Cerebellar cortex (tissue), 1 donor: Measurements from ENCODE around the gene TMEM176A.

Source experiments
- DNase-seq: peaks from one replicate; pipeline ENCODE4 v3.0.0-alpha.2; 2015; ENCODE audit warnings: low spot score

Gene TMEM176A

DNA sequence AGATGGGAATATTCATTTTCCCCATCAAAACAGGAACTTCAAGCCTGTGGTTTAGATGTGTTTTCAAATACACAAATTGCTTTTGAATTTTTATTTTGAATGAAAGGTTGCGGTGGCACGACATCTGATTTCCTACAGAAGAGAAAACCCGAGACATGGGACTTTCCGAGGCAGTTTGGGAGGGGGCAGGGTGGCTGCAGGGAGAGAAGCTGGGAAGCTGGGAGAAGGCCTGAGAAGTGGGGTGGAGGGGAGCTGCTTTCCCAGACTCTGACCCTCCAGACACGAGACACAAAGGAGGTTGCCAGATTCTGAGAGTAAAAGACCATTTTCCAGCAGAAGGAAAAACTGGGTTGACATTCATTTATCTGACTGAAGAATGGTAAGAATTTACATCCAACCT, 19.6 kb downstream of the TMEM176A start:
- DNase-seq: no peak

DNA sequence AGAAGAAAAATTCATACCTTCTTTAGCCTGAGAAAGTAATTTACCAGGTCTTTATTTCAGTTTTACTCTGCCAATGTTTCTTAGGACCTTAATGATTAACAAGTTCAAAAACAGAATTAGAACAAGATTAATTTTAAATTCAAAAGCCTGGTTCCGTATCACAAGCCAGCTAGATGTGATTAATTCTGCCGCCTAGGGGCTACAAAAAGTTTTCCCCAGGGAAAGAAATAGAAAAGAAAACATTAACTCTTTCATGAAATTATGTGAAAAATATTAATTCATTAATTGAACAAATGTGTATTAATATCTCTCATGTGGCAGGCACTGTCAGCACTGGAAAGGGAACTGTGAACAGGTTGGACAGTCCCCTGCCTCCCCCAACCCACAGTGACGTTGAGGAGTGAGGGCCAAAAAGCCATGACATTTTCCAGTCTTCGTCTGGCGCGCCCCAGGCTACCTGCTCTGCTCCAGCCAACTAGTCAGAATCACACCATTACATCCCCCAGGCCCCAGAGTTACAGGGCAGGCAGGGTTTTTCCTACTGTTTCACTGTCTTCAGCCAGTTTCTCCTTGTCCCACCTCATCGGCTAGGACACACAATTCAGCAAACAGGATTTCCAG, 20.1 kb downstream of the TMEM176A start:
- DNase-seq: no peak

DNA sequence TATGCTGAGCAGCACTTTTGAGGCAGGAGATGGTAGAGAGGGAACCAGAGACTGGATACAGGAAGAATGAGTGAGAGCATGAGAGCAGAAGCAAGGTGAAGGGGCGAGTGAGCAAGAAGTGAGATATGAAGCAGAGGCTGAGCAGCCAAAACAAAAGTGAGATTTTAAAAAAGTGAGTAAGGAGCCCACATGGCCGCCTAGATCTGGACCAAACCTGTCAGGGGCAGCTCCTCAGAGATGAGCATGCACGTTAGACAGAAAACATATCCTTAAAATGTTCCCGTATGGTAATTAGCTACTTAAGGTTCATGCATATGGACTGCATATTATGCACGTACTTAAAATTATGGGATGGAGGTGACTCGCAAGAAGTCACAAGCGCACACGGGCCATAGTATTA, 22.5 kb downstream of the TMEM176A start:
- no peak for DNase-seq

DNA sequence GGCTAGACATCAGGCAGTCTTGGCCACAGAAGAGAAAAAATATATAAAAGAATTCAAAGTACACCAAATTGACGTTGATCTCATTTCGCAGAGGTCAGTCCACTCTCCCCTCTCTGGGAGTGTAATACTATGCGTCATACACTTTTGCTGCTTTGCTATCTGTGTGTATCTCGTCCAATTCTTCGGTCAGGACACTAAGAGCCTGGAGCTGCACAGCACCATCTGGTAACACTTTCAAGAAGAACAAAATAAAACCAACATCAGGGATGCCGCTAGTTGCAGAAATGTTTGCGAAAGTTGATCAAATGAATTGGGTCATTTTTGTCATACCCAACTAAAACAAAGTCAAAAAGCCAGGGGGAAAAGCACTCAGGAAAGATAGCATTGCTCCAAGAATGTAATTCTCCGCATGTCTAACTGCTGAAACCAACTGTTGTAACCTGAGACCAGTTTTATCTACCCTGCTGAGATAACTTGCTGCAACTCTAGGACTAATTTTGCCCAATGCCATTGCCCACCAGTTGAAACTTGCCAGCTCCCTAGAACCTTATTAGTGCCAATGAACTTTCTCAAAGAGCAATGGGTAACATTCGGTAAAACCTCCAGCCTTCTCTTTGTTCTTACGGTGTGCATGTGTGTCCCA, 23.0 kb downstream of the TMEM176A start:
- DNase-seq: no peak

DNA sequence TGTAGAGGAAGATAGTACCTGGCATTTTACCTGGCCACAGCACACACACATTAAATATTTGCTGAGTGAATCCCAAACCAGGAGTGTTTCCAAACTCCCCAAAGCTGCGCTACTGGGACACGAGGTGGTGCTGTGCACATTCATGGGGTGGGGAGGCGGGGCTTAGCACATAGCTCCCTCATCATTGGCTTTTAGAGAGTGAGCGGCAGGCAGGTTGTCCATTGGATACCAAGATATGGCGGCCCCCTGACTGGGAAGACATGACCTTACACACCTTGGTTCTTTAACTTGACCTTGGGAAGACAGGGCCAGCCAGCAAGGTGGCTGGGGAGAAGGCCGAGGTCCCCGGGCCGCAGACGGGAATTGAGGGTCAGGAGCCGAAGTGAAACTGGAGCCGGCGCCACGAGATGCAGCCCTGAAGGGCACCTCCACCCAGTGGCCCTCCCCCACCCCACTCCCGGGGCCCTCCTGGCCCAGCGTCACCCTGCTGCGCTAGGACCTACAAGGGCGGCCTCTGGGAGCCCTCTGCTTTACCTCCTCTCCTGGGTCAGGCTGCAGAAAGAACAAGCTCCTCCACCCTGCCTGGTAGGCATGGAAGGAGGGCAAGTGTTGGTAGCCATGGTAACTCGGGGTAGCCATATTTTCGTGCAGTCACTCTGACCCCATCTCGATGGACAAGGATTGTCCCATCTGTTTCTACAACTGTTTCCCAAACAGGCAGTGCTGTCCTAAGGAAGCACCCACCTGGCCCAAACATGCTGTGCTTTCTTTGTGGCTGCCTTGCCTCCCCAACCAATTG, 24.0 kb downstream of the TMEM176A start:
- no peak for DNase-seq

DNA sequence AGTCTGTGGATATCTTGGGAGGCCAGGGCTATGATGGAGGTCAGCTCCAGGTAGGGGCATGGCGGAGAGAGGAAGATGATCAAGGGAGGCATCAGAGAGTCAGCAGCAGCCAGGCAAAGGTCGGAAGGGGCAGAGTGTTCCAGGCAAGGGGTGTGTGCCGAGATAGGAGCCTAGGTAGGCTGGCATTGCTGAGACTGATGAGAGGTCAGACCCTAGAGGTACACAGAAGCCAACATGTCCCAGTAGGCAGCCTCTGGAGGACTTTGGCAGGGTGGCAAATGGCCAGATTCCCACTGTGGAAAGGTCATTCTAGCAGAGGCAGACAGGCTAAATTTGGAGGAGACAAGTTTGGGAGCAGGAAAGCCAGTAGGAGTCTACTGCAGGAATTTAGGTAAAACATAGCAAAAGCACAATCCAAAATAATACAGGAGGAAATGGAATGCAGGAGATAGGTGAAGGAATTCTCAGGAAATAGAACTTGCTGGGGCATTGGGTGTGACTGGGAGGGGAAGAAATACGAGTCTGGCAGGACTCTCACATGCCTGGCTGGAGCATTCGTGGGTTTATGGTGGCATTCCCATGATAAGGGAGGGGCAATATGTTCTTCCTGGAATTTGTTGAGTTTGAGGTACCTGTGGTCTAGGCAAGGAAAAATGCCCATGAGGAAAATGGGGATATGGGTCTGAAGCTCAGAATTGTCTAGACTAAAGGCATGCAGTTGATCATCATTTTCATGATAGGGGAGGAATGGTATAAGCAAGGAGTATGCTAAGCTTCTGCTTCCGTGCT, 25.7 kb downstream of the TMEM176A start:
- DNase-seq: no peak

DNA sequence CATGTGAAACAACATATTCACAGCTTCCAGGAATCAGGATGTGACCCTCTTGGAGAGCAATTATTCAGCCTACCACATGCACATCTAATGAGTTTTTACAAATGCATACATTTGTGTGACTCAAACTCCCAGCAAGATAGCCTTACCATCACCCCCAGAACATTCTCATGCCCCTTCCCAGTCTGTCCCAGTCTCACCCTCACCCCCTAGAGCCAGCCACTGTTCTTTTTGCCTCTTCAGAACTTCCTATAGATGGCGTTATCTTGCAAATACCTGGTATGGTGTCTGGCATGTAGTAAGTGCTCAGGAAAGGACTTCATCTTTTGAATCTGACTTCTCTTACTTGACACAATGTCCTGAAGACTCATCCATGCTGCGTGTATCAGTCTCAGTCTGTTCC, 27.8 kb downstream of the TMEM176A start:
- no peak for DNase-seq

DNA sequence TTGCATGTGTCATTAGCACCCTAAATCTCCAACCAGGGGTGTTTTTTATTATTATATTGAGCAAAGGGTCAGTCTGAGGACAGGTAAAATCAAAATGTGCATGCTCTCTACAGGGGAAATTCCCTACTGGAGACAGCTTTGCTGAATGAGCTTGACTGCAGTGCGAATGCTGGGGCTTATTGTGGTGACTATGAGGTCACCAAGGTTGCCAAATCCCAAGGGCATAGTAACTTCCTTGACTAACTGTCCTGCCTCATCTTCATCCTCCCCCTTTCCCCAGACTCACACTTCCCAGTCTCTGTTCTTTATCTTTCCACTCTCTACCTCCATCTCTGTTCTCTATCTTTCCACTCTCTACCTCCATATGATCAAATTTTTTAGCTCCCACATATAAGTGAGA, 28.9 kb downstream of the TMEM176A start:
- DNase-seq: no peak

DNA sequence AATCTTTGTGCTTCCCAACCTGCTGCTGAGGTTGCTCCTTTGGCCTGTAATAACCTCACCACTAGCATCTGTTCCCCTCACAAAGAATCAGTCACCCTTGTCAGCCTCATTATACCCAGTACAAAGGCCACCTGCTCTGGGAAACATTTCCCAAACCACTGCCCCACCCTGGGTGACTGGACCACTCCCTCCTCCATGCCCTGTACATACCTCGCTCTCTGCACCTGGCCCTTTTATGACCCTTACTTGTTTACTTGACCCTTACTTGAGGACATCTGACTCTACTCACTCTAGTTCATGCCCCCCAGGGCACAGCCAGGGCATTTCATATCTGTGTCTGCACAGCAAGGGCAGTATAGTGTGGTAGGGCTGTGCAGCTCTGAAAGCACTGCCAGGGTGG, 30.4 kb downstream of the TMEM176A start:
- no peak for DNase-seq

DNA sequence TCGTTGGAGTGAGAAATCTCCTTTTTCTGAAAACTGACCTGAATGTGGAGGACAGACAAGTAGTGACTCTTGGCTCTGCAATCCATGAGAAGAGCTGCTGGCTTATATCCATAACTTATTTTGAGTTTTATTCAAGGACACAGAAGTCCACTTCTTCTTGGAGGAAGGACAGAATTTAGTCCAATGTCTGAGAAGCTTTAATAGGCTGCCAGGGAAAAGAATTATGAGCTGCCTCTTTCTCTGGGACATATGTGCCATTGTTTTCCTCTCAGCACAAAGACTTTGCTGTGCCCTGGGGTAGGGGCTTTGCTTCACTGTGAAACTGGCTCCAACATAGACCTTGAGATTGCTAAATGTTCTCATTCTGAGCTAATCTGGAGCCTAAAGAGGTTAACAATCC, 31.3 kb downstream of the TMEM176A start:
- peak; percentile 3 for DNase-seq

DNA sequence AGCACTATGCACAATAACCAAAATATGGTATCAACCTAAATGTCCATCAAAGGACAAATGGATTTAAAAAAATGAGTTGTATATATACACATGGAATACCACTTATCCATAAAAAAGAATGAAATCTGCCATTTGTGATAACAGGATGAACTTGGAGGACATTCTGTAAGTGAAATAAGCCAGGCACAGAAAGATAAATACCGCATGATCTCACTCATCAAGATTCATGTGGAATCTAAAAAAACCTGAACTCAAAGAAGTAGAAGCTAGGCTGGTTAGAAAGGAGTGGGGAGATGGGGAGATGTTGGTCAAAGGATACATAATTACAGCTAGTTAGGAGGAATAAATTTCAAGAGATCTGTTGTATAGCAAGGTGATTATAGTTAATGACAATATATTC, 34.5 kb downstream of the TMEM176A start:
- no peak for DNase-seq

DNA sequence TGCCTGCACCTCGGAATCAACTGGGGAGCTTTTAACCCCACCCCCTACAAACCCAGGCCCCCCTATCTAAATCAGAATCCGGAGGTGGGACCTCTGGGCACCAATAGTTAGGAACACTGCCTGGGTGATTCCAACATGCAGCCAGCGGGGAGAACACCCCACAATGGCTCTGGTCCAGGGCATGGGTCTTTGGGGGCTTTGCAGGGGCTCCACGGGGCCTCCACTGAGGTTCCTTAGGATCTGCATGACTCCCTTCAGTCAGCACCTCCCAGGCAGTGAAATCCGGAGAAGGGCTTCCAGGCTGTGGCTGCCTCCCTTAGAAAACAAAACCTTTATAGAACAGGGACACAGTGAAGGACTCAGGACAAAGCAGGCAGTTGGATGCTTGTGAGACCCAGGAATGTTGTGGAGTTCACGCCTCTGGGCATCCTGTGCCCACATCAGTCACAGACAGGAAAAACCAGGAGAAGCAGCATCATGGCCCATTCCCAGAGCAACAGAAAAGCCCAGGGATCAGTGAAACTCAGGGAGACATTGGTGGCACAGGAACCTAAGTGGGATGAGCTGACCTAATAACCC, 35.2 kb downstream of the TMEM176A start:
- DNase-seq: no peak

DNA sequence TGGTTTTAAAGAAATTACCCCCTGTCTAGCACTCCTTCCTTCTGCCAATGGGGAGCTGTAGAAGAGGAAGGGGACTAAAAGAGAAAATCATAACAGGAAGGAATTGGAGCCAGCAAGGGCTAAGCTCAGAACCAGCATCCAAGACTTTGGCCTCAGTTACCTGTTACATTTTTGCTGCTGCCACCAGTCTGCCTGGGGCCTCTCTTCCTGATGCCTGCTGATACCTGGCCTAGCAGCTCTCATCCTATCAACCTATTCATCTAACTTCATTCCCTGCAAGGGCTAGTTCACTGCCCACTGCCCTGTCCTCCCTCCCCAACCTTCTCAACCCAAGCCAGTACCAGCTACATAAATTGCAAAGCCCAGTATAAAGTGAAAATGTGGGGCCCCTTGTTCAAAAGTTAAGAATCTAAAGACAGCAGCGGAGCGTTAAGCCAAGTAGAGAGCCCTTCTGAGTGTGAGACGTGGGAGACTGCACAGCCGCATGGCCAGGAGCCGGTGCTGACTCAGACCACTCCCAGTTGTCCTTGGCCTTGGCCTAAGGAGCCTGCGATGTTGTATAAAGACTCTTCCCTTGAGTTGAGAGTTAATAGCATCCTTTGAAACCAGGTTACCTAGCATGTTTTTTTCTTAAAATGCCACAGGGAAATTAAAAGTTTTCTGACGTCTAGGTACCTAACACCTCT, 38.5 kb downstream of the TMEM176A start:
- DNase-seq: no peak

DNA sequence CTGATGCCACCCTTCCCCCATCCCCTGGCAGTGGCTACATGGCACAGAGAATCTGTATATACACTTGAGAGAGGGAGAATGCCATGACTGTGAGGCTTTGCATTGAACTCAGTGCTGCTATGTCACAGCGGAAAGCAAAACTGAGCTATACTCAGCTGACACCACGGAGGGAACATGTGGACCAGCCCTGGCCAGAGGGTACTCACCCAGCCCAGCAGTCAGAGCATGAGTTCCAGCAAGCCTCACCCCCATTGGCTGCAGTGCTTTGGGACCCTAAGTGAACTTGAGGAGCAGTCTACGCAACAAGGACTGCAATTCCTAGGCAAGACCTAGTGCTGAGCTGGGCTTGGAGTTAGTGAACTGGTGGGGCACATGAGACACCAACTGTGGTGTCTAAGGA, 41.4 kb downstream of the TMEM176A start:
- DNase-seq: no peak

DNA sequence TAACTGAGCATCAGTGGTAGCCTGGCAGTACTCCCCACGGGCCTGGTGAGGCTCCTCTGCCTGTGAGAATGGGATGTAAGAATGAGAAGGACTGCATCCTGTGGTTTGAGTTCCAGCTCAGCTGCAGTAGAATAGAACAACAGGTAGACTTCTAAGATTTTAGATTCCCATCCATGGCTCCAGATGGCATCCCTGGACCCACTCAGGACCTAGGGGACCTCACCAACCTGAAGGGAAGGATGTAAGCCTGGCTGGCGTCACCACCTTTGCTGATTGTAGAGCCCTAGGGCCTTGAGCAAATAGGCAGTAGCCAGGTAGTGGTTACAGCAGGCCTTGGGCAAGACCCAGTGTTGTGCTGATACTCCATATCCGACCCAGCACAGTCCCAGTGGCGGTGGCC, 42.1 kb downstream of the TMEM176A start:
- DNase-seq: no peak

DNA sequence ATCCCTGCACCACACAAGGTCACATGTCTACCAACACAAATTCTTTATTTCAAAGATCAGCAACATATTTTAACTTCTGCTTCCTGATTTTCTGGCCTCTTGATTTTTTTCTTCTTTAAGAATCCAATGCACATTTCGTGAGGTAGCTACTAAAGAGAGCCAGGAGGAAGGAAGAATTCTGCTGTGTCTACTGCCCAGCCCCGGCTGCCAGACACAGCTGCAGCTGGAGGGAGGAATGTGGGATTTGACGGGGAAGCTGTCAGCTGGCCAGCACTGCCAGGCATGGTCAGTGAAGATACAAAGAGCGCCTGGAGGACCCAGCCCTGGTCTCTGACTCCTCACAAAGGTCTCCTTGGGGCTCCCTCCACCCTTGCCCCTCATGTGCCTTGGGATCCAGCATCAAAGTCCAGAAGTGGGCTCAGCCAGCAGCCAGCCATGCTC, 44.9 kb downstream of the TMEM176A start:
- no peak for DNase-seq

DNA sequence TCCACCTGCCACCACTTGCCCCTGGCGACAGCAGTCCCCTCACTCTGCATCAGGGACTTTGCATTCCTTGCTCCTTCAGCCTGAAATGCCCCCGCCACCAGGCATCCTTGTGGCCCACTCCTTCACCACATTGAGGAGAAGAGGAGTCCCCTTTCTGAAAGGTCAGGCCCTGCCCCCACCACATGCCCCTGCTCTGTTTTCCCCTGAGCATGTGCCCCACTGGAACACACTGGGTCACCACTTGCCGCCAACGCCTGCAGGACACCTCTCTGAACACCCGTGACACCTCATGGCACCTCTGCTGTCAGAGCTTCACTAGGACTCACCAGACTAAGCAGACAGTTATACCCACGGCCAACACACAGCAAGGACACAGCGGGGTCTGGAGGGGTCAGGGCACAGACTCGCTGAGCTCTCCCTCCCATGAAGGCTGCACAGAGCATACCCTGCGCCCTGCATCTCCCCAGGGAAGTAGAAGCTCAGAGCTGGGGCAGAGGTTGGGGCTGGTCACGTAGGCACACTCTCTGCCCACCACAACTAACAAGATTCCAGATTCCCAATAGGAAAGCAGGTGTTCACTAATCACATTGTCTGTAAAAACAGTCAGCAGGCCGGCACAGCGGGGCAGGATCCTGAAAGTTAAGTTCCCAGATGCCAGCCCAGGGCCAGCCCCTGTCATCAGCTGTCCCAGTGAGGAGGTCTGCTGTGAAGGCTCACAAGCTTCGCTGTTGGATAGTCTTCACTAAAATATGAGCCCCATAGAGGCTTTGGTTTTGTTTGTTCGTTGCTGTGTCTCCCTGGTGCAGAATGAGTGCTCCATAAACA, 45.9 kb downstream of the TMEM176A start:
- no peak for DNase-seq

DNA sequence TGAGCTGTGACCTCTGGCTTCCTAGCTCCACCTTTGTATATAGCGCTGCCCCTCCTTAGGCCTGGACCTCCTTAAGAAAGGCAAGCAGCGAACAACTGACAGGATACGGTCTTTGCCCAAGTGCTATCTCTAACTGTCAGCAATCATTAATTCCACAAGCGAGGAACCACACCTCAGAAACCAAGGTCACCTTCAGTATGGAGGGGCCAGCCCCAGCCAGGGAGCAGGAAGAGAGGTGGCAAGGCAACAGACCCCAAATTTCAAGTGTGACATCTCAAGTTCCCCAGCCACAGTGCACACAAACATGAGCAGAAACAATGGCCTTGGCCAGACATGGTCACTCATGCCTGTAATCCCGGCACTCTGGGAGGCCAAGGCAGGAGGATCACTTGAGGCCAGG, 47.0 kb downstream of the TMEM176A start:
- DNase-seq: no peak

DNA sequence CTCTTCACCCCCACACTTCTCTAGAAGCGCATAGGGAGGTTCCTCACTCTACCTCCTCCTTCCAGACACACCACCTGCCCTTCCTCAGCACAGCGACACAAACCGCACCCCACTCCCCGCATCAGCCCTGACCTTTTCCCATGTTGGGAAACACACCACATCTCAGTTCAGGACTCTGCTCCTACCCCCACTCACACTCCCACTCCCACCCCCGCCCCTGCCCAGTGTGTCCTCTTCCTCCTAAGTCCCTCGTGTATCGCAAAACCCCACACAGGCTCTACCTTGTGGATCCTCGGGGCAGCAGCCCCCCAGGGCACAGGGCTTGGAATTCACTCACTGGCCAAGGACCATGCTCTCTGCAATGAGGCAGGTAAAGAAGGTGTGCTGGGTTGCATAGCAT, 47.5 kb downstream of the TMEM176A start:
- DNase-seq: no peak

DNA sequence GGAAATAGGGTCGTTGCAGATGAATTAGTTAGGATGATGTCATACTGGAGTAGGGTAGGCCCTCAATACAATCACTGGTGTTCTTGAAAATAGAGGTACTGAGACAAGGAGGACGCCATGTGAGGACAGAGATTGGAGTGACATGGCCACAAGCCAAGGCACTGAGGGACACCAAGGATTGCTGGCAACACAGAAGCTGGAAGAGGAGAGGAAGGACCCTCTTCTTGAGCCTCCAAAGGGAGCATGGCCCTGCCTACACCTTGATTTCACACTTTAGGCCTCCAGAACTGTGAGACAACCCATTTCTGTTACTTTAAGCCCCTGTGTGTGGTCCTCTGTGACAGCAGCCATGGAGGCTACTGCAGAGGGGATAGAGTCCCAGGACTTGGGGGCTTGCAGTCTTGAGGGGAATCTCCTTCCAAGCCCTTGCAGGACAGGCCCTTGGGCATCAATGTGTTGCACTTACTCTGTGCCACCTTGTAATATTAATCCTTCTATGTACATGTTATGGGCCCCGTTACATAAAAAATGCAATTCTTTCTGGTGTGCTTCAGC, 48.1 kb downstream of the TMEM176A start:
- no peak for DNase-seq
